Effector CD8-positive, alpha-beta T cell (primary cell): ENCODE results near the gene TRPT1.

Source experiments
- DNase-seq: peaks from one replicate; lab custom pipeline; 2025; lab: John Stamatoyannopoulos, UW

Gene TRPT1

DNA sequence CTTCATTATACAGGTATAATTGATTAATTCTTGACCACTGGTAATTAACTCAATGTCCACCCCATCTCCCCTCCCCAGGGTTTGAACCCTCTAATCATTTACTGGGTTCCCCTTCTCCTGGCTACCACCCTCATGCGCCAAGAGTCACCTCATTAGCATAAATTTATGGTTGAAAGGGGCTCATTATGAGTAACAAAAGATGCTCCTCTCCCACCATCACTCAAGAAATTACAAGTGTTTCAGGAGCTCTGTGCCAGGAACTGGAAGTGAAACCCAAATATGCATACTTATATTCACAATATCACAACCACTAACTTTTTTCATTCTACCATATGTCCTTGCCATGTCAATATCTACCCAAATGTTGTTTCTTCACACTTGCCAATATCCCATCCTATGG, 47.8 kb downstream of the TRPT1 start:
- DNase-seq, result no peak

DNA sequence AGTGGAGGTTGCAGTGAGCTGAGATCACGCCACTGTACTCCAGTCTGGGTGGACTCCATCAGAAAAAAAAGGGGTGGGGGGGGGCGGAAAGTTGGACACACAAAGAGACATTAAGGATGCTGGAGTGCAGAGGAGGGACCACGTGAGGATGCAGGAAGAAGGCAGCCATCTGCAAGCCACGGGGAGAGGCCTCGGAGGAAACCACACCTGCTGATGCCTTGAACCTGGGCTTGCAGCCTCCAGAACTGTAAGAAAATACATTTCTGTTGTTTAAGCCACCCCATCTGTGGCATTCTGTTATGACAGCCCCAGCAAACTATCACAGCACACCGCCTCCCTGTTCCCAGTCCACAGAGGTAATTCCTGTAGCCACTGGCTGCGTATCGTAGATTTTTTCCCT, 49.2 kb downstream of the TRPT1 start:
- DNase-seq, result no peak
